SJSA1 (cell line): Measurements from ENCODE around the gene ALK. TPM values are rescaled to one million over a fixed set of nuclear protein-coding genes. Genes with fewer than 3 reads are reported as not detected.

Experiments used
- DNase-seq, 2 experiments: peaks; one replicate each; pipeline ENCODE4 v3.0.0-alpha.2; 2015 to 2020; ENCODE audit warnings: low spot score in 2 of 2, low read depth in 1 of 2
- H3K27ac ChIP-seq: fragments of 250-450 bp; sonication (Bioruptor Pico); 2 replicates; pipeline ENCODE4 v1.5.1; 2020; ENCODE audit warnings: mild to moderate bottlenecking, moderate library complexity
- H3K27me3 ChIP-seq: fragments of 250-450 bp; sonication (Bioruptor Pico); replicated peaks from 2 replicates; pipeline ENCODE4 v1.5.1; 2020; ENCODE audit warnings: mild to moderate bottlenecking, moderate library complexity
- H3K36me3 ChIP-seq: fragments of 250-450 bp; sonication (Bioruptor Pico); 2 replicates; pipeline ENCODE4 v1.5.1; 2020; ENCODE audit warnings: mild to moderate bottlenecking
- H3K4me1 ChIP-seq: fragments of 250-450 bp; sonication (Bioruptor Pico); replicated peaks from 2 replicates; pipeline ENCODE4 v1.6.1; 2021; ENCODE audit warnings: mild to moderate bottlenecking
- H3K4me3 ChIP-seq: fragments of 250-450 bp; sonication (Bioruptor Pico); 2 replicates; pipeline ENCODE4 v1.5.1; 2020; ENCODE audit warnings: mild to moderate bottlenecking
- H3K9me3 ChIP-seq: fragments of 250-450 bp; sonication (Bioruptor Pico); replicated peaks from 2 replicates; pipeline ENCODE4 v1.5.1; 2020; ENCODE audit warnings: mild to moderate bottlenecking
- total RNA-seq: library from RNA; depleted of rRNA; stranded (reverse); fragments of >200 nt; shearing (Covaris generic); gene quantifications from 2 replicates; pipeline ENCODE4 v1.2.3, GENCODE V29; 2014

Gene ALK
- total RNA-seq, 1 experiment from 2014 or later, result not detected

DNA sequence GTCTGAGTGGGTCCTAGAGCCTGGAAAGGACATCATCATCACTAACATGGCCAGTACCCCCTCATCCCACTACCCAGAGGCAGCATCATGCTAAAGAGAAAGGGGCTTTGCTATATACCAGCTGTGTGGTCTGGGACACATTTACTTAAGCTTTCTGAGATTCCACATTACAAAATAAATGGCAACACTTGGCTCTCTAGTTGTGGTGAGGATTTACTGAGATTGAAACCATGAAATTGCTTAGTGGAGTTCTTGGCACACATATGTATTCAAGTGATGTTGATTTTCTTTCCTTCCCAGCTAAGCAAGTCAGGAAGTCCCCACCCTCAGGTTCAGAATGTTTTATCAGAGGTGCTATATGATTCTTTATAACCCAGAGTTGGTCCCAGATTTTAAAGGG lies 444.2 kb downstream of the ALK start:
- H3K36me3 ChIP-seq, result no peaks in the 10 kb centered on the region
- H3K27me3 ChIP-seq, result no peaks in the 10 kb centered on the region
- H3K27ac ChIP-seq, result no peak overlapping the region
- no peak overlapping the region for H3K4me3 ChIP-seq
- no peaks in the 10 kb centered on the region for H3K9me3 ChIP-seq
- no peak for DNase-seq
- H3K4me1 ChIP-seq, result no peaks in the 10 kb centered on the region

DNA sequence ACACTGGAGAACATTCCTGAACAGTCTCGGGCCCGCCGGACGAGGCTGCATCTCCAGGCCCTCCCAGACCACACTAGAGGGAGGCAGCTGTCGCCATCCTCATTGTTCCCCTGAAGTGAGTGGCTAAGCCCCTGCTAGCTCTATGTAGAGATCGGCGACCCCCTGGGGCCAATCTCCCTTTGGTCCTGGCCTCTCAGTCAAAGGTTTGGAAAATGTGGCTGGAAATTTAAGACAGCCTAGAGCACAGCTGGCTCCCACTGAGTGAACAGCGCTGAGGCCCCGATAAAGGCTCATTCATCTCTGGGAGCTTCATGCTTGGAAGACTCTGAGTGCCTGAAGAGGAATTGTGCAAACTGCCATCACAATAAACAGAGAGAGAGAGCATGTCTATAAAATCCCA lies 445.9 kb downstream of the ALK start:
- Histone ChIP-seq H3K4me1 (no peaks in the 10 kb centered on the region), H3K36me3 (no peaks in the 10 kb centered on the region), H3K27me3 (no peaks in the 10 kb centered on the region), H3K27ac (no peak overlapping the region), H3K9me3 (no peaks in the 10 kb centered on the region), H3K4me3 (no peak overlapping the region)
- no peak for DNase-seq

DNA sequence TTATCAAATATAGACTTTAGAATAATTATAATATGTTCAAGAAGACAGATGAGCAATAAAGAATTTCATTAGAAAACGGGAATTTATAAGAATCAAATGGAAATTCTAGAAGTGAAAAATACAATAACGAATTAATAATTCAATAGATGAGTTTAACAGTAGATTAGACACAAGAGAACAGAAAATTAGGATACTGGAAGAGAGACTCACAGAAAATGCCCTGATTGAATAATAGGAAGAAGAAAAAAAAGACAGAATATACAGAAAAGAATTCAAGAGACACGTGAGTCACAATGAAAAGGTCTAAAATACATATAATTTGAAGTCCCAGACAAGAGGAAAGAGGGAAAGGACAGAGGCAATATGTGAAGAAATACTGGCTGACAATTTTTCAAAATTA lies 451.4 kb downstream of the ALK start:
- no peak overlapping the region for H3K27ac ChIP-seq
- H3K4me1 ChIP-seq, result no peaks in the 10 kb centered on the region
- H3K9me3 ChIP-seq, result no peaks in the 10 kb centered on the region
- DNase-seq, result no peak
- H3K36me3 ChIP-seq, result no peaks in the 10 kb centered on the region
- no peak overlapping the region for H3K4me3 ChIP-seq
- H3K27me3 ChIP-seq, result no peaks in the 10 kb centered on the region

DNA sequence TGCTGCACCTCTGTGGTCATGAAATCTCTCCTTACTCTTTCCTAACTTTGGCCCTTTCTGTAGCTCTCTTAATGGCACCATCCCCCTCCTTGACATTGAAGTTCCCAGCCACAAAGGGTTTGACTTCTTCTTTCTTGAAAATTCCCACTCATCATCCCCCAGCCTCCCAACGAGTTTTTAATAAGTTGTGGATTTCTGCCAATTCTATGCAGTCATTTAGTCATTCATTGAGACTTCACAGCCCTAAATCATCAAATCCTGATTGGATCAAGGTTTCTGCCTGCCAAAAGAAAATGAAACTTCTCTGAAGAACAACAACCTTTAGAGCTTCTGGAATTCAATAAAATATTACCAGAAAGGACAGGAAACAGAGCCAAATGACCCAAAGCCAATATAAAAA lies 451.9 kb downstream of the ALK start:
- Histone ChIP-seq H3K9me3 (no peaks in the 10 kb centered on the region), H3K27me3 (no peaks in the 10 kb centered on the region), H3K27ac (no peak overlapping the region), H3K4me1 (no peaks in the 10 kb centered on the region), H3K4me3 (no peak overlapping the region), H3K36me3 (no peaks in the 10 kb centered on the region)
- DNase-seq, result no peak

DNA sequence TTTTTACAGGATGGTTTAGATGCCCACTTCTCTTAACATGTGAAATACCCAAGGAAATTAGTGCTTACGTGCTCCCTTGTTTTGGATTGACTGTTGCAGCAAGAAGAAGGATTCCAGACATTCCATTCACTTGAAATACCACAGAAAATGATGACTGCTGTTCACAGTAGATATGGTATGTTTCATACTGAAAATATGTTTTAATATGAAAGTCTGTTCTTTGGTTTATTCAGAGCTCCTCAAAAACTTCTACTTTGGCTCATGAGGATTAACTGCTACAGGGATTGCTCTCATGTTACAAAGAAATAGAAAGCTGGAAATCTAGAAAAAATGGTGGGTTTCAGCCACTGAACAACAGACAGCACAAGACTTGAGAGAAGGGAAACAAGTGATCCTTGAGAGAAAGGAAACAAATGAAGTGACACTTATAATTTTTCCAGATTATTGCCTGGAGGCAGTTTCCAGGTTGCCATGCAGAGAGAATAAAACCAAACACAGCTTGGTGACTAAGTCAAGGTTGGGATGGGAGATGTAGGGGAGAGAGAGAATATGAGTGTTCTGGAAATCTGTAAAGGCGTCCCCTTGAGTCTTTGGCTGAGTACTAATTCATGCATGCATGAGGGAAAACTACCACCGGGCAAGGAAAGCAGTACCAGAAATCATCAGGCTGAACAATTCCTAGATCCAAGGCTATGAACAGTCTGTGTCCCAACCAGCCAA lies 458.0 kb downstream of the ALK start:
- Histone ChIP-seq H3K4me1 (peaks cover 28% of the 10 kb centered on the region), H3K27me3 (no peaks in the 10 kb centered on the region), H3K27ac (peak overlapping the region; percentile 70), H3K4me3 (no peak overlapping the region), H3K36me3 (no peaks in the 10 kb centered on the region), H3K9me3 (no peaks in the 10 kb centered on the region)
- DNase-seq, result peak in 1 of 2 experiments; percentile 30

DNA sequence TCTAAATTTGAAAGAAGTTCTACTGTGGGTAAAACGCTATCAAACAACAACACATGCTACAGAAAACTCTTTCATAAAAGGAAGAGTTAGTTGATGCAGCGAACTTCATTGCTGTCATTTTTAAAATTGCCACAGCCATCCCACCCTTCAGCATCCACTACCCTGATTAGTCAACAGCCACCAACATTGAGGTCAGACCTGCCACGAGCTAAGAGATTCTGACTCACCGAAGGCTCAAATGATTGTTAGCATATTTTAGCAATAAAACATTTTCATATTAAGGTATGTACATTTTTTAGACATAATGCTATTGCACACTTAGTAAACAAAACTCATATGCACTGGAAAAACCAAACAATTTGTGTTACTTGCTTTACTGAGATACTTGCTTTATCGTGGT lies 459.1 kb downstream of the ALK start:
- Histone ChIP-seq H3K27me3 (no peaks in the 10 kb centered on the region), H3K36me3 (no peaks in the 10 kb centered on the region), H3K4me1 (peaks cover 28% of the 10 kb centered on the region), H3K27ac (no peak overlapping the region), H3K9me3 (no peaks in the 10 kb centered on the region), H3K4me3 (no peak overlapping the region)
- DNase-seq, result peak in 1 of 2 experiments; percentile 19

DNA sequence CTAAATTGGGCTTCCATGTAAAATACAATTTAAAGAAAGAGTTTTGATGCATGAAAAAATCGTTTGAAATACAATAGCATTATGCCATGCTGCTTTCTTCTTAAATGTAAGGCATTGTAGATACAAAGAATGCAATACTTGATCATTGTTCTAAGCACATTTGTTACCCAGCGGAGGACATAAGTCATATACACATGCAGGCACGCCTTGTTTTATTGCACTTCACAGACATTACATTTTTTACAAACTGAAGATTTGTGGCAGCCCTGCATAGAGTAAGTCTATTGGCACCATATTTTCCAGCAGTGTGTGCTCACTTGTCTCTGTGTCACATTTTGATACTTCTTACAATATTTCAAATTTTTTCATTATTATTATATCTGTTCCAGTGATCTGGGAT lies 461.2 kb downstream of the ALK start:
- no peaks in the 10 kb centered on the region for H3K36me3 ChIP-seq
- no peak overlapping the region for H3K27ac ChIP-seq
- H3K4me3 ChIP-seq, result no peak overlapping the region
- H3K4me1 ChIP-seq, result peaks cover 28% of the 10 kb centered on the region
- no peaks in the 10 kb centered on the region for H3K9me3 ChIP-seq
- DNase-seq, result no peak
- H3K27me3 ChIP-seq, result no peaks in the 10 kb centered on the region

DNA sequence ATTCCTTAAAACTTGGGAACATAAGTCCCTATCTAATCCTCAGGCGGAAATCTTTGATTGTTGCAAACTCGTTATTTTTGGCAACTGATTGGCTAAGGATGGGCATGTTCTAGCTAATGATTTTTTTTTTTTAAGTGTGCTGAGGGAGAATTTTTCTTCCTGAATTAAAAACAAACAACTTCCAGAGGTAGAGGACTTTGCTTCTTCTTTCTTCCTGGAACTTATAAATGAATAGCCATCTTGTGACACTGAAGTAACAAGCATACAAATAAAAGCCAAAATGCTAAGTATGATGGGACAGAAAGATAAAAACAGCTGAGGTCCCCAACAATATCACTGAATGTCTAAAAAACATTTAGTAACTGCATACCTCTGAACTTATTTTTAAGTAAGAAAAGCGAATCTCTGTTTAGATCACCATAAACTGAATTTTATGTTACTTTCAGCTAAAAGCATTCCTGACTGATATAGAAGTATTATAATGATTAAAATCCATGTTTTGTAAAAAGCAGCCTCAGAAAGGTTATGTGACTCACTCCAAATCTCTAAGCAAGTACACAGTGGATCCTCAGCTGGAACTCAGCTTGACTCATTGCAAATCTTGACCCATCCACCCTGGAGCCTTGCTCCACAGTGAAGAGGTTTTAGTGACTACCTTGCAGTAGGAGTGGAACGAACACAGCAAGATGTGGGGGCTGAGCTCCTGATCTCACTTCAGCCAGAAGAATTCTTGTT lies 461.8 kb downstream of the ALK start:
- Histone ChIP-seq H3K4me3 (no peak overlapping the region), H3K27me3 (no peaks in the 10 kb centered on the region), H3K4me1 (peaks cover 28% of the 10 kb centered on the region), H3K36me3 (no peaks in the 10 kb centered on the region), H3K27ac (no peak overlapping the region), H3K9me3 (no peaks in the 10 kb centered on the region)
- DNase-seq, result no peak

DNA sequence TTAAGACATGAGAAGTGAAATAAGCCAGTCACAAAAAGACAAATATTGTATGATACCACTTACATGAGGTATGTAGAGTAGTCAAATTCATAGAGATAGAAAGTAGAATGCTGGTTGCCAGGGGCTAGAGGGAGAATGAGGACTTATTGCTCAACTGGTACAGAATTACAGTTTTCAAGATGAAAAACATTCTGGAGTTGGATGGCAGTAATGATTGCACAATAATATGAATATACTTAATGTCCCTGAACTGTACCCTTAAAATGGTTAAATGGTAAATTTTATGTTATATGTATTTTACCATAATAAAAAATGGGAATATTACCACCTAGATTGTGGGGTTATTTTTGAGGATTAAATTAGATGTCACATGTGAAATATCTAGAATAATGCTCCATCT lies 465.0 kb downstream of the ALK start:
- Histone ChIP-seq H3K9me3 (no peaks in the 10 kb centered on the region), H3K4me1 (peaks cover 7% of the 10 kb centered on the region; the same call in 1 of the 2 replicates), H3K4me3 (no peak overlapping the region), H3K36me3 (no peaks in the 10 kb centered on the region), H3K27ac (no peak overlapping the region), H3K27me3 (no peaks in the 10 kb centered on the region)
- no peak for DNase-seq

DNA sequence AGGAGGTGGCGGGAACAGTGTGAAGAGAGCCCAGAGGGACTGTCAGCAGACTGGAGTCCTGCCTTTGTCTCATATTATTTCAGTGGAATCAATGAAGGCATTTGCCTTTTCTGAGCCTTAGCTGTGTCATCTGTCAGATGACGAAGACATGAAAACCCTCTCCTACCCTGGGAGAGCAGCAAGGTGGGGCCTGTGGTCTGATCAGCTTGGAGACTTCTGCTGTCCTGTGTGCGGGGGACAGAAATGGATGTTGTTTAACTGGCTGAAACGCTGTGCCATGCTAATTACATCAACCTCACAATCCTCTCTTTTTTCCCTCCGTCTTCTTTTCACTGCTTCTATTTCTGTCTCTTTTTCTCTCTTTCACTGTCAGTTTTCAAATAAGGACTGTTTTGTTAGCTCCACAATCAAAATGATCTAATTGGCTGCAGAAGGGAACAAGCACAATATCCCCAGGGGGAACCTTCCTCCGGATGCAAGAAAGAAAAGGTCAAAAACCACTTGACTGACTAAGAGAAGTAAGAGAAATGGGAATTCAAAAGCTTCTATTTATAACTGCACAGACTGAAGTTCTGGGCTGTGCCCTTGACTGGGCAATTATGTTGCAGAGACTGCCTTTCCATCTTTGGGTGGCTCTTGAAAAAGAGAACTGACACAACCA lies 466.1 kb downstream of the ALK start:
- no peak overlapping the region for H3K27ac ChIP-seq
- no peak for DNase-seq
- no peaks in the 10 kb centered on the region for H3K9me3 ChIP-seq
- H3K4me3 ChIP-seq, result no peak overlapping the region
- no peaks in the 10 kb centered on the region for H3K36me3 ChIP-seq
- H3K27me3 ChIP-seq, result no peaks in the 10 kb centered on the region
- H3K4me1 ChIP-seq, result peaks cover 7% of the 10 kb centered on the region; the same call in 1 of the 2 replicates

DNA sequence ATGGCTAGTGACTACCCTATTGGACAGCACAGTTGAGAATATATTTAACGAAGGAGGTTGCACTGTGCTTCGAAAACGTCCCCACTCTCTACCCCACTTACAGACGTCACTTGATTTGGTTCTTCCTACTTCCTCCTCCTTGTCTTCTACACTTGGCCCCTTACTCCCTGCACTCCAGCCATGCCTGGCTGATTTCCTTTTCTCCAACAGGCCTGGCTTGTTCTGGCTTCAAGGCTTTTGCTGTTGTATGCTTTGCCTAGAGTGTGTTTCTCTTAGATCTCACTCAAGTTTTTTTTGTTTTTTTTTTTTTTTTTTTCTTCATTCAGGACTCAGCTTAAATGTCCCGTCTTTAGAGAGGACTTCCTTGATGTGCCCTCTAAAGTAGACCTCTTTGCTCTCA lies 469.4 kb downstream of the ALK start:
- Histone ChIP-seq H3K36me3 (no peaks in the 10 kb centered on the region), H3K9me3 (no peaks in the 10 kb centered on the region), H3K4me1 (no peaks in the 10 kb centered on the region), H3K27ac (no peak overlapping the region), H3K4me3 (no peak overlapping the region), H3K27me3 (no peaks in the 10 kb centered on the region)
- DNase-seq, result no peak

DNA sequence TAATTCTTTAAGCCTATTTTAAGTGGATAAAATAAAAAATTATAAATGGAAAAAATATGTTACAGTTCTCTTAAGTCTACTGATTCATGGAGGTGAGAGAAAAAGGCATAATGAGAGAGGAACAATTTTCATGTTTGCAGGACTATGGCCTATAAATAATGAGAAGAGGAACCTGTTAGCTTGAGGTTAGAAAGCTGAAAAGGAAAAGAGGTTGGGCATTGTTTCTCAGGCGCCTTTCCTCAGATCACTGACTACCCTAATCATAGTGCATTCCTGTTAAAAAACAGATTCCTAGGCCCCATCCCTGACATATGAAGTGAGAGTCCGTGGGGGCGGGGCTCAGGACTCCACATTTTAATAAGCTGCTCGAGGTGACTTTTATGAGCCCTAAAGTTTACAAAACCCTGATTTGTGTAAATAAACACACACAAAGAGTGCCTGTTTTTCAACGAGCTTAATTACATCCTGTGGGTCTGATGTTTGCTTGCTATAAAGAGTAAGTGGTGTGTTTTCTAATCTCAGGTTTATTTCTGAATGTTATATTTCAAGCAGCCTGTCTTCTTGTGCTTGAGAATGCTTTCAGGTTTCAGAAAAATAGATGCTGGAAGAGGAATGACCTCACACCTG lies 470.7 kb downstream of the ALK start:
- H3K9me3 ChIP-seq, result no peaks in the 10 kb centered on the region
- no peaks in the 10 kb centered on the region for H3K36me3 ChIP-seq
- no peaks in the 10 kb centered on the region for H3K4me1 ChIP-seq
- no peaks in the 10 kb centered on the region for H3K27me3 ChIP-seq
- no peak overlapping the region for H3K27ac ChIP-seq
- no peak for DNase-seq
- no peak overlapping the region for H3K4me3 ChIP-seq

DNA sequence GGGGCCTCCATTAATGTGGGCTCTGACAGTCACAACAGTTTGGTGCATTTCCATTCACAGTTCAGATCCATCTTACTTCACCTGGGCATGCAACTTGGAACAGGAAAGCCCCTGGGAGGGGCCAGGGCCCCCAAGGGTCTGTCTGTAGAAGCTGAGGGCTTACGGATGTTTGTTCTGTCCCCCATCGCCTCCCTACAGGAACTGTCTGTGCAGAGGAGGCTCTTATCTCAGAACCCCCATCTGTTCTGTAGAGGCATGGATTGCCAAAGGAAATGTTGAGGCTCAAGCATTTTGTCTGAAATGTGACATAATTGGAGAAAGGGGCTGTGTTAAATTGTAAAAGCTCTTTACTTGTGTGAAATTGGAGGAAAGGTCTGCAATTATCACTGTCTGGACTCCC lies 471.9 kb downstream of the ALK start:
- Histone ChIP-seq H3K4me3 (no peak overlapping the region), H3K9me3 (no peaks in the 10 kb centered on the region), H3K36me3 (no peaks in the 10 kb centered on the region), H3K27ac (no peak overlapping the region), H3K27me3 (no peaks in the 10 kb centered on the region), H3K4me1 (no peaks in the 10 kb centered on the region)
- no peak for DNase-seq
